Pons (tissue), 1 donor: ENCODE measurements around the gene MRTFB.
"Not testable (repeated sequence)": the region's sequence is repeated elsewhere in the genome, so short reads cannot be mapped to it uniquely, and the experiment has no call there.

Experiments
- DNase-seq: peaks from one replicate; pipeline ENCODE4 v3.0.0-alpha.2; 2016; ENCODE audit warnings: low spot score

The MRTFB gene

DNA sequence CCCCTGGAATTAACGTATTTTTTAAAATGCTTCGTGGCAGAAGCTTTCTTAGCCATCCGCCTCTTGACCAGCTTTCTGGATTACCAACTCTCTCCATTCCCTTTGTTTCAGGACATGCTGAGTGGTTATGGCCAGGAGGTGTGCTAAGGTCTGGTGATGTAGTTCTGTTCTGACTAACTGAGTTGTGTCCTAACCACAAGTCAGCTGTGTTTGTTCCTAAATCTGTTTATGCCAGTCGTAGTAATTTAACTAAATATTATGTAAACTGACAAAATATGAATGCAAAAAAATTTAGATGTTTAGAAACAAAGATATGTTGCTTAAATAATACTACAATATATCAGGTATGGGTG, 61.6 kb downstream of the MRTFB start:
- no peak for DNase-seq

DNA sequence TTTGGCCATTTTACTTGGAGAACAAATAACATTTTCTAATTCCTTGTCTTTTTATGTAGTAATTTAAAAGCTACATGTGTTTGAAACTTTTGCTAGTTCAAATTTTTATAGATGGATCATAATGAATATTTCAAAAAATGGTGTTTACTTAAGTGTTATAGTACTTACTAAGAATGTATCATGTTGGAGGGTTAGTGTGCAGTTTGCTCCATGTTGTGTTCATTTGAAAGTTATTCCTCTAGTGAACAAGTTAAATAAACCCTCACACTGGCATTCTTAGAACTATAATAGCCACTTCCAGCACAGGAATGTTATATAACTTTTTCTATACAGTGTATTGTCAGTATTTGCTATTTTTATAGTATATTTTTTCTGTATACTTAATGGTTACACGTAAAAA, 62.8 kb downstream of the MRTFB start:
- DNase-seq, result no peak

DNA sequence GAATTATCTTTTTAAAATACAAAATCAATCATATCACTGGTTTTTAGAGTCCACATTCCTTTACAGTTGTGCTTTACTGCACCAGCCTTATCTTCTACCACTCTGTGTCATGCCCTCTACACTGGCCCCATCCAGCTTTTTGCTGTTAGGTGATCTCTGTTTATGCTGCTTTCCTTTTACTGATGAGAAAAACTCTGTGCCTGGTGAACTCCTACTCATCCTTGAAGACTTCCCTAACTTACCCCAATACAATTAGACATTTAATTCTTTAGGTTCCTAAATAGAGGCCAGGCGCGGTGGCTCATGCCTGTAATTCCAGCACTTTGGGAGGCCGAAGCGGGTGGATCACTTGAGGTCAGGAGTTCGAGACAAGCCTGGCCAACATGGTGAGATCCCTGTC, 64.6 kb downstream of the MRTFB start:
- DNase-seq, result no peak

DNA sequence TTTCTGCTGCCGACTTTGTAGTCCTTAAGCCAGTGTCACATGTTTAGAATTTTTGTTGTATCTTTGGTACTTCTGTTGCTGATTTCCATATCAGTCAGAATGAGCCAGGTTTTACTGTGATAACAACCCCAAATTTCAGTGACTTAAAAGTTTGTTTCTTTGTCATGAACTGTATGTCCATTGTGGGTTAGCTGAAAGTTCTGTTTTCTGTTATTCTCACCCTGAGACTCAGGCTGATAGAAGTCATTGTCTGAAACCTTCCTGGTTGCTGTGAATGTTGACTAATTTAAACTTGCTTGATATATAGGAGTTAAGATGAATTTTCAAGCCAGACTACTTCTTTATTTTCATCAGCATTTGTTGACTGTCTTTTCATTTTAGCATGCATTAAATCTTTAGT, 68.8 kb downstream of the MRTFB start:
- no peak for DNase-seq

DNA sequence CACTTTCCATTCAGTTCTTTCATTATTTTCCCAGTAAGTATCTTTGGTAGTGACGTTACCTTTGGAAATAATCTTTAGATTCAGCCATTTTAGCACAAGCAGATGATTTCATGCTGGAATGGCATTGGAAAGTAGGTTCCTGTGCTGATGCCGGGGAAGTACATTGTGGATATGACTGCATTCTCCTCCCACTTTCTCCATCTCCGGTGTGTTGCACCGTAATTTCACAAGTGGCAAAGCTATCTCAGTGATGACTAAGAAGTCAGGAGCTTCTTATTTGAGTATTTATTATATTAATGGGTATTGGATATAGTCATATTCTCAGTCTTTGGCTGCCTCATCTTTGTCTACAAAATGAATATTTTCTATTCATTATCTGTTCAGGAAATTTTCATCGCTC, 69.8 kb downstream of the MRTFB start:
- DNase-seq, result no peak

DNA sequence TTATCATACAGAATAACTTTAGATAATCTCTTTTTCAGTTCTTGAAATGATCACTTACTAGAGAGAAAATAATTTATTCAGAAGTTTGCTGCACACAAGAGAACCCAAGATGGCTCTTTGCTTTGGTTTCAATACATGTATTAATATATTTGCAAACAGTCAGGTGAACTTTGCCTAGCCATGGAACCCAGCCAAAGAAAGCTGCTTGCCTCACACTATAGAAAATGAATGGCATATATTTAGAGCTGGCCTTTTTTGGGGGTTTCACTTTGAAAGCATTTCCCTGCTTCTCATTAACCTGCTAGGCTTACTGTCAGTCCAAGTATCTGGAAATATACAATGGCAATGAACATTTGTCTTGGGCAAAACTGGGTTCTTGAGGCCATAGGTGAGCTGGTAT, 75.3 kb downstream of the MRTFB start:
- no peak for DNase-seq

DNA sequence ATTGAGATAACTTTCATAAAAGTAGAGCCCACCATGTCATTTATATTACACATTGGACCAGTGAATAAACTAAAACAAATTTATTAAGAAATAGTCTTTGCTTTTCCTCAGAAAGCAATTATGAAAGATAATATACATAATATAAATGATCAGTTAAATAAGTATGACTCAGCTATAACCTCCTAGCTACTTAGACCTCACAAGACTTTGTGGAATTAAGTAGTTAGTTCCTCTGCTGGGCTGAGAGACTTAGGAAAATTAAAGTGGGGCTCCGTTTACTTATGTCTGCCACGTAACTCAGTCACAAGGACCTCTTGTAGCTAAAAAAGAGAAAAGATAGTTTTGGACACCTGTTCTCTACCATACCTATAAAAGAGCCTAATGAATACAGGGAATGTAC, 76.9 kb downstream of the MRTFB start:
- DNase-seq, result no peak

DNA sequence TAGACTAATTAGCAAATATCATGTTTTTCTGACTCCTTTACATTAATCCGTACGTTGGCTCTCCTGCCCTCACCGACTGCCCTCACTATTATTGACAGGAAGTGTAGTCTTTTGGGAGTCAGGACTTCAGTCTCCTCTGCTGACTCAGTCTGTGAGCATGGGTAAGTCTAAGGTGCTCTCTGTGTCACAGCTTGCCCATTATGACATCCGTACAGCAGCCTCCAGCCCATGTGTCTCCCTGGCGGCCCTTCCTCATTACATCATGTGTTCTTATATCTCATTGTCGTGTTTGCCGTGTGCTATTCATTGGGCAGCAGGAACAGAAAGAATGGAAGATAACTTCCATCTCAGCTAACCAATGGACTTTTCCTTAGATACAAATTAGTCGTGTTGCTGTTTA, 77.5 kb downstream of the MRTFB start:
- DNase-seq, result no peak

DNA sequence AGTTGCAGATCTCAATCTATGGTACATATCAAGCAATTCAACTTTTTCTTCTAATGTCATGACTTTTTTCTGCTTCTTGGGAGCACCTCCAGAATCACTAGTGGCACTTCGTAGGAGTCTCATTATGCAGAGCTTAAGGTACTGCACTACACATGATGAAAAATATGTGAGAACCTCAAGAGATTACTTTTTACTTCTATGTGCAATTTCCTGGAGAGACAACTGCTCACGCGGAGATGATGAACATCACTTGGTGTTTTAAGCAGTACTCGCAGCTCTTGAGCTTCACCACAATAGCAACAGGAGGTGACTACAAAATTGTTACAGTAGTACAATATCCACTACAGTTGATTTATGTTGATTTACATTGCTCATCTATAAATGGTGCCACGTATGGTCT, 79.7 kb downstream of the MRTFB start:
- DNase-seq, result no peak

DNA sequence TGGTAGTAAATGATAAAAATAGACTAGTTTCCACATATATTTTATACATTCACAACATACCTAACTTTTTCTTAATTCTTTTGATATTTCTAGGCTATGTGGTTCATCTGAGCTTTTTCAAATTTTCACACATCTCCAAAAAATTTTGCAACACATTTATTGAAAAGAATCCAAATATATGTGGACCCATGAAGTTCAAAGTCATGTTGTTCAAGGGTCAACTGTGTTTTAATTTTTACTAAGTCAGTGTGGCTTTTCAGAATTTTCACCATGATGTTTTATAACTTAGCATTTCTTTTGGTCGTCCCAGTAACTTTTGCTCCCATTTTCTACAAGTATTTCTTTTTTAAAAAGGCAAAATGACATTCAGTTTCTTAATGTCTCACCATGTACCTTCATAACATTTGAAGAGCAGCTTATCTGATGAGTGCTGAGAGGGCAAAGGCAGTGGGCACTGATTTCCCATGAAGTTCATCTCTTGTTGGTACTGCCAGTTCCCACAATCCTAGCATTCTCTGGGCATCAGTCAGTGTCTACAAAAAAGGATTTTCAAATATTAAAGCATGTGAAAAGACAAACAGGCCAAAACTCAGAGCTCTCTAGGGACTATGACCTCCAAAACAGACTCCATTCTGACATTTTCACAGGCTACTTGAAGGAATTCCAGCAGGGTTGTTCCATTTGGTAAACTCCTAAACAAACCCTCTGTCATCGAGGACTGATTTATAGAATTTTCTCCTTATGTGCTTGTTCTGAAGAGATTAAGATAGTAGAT, 80.3 kb downstream of the MRTFB start:
- DNase-seq, result no peak

DNA sequence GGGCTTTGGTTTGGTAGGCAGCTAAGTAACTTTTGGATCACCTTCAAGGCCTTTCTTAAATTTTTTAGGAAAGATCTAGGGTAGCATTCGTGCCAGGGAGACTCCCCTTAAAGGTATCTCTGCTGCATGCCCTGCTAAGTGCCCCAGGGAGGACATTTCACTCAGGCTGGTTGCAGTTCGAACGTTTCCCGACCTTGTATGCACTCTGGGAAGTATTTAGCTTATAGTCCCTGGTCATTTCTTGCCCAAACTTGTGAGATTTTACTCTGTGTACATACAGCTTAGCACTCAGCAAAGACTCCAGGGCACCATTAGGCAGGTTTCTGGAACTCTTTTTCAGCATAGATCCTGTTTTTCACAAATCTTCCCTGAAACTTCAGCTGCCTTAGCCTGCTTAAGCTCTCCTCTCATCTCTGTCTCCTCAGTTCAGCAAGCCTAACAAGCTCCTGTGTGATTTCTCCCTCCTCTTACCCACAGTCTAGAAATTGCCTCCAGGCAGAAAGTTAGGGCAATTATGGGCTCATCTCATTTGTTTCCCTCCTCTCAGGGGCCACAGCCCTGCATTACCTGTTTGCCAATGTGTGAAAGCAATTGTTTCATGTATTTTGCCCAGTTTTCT, 84.6 kb downstream of the MRTFB start:
- DNase-seq, result no peak

DNA sequence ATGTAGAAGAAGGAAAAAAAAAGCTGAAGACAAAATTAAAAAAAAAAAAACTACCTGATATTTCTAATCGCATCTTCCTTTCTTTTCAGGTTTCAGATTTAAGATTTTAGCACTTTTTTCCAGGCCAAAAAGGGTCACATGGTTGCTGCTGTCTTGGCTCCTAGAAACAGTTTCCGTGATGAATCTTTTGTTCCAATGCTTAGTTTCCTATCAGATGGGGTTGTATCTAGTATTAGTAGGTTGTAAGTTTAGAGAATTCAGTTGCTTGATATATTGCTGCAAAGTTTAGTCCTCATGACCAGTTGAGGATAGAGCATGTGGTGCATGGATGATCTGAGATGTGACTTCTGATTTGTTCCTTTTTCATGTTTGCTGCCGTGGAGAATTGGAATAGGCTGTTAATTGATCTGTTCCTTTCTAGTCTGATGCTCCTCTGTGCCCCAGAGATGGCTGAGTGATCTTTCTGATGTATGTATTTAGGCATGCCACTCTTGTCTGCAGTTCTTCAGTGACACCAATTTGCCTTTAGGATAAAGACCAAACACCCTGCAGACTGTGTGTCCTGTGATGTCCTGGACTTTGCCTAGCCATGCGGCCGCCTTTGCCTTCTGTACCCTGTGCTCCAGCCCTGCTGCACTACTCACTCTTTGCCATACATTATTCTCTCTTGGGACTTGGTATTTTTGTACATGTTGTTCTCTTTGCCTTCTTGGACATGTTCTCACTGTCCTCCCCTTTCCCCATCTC, 94.0 kb downstream of the MRTFB start:
- no peak for DNase-seq

DNA sequence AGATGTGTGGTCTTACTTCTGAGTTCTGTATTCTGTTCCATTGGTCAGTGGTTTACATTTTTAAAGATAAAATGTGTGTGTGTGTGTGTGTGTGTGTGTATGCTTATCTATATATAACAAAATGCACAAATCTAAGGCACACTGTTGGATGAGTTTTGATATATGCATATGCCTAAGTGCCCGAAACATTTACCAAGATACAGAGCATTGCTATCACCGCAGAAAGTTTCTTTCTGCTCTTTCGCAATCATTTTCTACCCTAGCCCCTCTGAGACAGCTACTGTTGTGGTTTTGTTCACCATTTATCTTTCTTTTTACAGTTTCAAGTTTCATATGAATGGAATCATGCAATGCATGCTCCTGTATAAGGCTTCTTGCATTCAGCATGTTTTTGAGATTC, 97.0 kb downstream of the MRTFB start:
- DNase-seq, result no peak

DNA sequence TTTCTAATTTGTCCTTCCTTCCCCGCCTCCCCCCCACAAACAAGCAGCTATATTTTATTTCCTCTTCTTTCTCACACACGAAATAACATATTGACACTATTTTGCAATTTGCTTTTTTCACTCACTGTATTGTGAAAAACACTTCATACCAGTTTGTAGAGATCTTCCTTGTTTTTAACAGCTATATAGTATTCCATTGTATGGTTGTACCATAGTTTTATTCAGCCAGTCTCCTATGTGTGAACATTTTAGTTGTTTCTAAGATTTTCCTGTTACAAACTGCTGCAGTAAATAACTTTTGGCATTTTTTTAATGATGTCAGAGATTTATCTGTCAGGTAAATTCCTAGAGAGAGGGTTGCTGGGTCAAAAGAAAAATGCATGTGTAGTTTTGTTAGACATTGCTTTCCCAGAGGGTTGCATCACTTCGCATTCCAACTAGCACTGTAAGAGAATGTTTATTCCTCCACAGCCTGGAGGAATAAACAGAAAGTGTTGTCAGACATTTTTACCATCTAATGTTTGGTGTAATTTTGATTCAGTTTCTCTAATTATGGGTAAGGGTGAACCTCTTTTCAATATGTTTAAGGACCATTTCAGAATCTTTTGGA, 101.2 kb downstream of the MRTFB start:
- no peak for DNase-seq

DNA sequence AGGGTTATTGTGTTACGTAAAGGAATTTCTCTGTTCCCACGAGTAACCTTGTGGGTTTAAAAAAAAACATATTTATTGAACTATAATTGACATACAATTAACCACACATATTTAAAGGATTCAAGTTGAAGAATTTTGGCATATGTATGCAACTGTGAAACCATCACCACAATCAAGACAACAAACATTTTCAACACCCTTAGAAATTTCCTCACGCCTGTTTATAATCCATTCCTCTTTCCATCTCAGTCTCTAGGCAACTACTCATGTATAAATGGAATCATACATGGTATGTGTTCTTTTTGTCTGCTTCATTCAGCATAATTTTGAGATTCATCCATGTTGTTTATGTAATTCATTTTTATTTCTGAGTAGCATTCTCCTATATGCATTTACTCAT, 104.0 kb downstream of the MRTFB start:
- DNase-seq, result no peak

DNA sequence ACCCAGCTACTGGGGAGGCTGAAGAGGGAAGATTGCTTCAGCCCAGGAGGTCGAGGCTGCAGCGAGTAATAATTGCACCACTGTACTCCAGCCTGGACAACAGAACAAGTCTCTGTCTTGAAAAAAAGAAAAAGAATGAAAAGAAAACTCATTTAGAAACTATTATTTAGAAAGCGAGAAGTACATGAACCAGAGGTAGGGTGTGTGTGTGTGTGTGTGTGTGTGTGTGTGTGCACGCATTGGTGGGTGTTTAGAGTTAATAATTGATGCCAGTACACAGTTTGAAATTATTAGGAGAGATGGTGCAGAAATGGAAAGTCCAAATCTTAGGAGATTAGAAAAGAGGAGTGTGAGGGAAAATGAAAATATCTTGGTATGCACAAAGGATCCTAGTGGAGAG, 106.6 kb downstream of the MRTFB start:
- no peak for DNase-seq

DNA sequence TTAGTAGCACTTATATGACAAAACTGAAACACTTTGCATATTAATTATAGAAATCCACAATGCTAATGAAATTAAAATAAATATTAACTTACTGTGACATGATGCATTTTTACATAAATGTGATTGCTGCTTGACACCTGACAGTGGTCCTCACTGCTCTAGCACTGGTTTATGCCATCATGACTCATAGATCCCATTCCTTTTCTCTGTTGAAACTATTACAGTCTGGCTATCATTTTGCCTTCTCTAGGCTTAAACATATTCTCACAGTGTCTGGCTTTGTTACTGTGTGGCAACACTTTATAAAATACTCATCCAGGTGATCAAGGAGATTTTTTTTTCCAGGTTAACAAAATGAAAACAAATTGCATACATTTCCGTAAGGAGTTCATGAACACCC, 108.0 kb downstream of the MRTFB start:
- DNase-seq, result no peak

DNA sequence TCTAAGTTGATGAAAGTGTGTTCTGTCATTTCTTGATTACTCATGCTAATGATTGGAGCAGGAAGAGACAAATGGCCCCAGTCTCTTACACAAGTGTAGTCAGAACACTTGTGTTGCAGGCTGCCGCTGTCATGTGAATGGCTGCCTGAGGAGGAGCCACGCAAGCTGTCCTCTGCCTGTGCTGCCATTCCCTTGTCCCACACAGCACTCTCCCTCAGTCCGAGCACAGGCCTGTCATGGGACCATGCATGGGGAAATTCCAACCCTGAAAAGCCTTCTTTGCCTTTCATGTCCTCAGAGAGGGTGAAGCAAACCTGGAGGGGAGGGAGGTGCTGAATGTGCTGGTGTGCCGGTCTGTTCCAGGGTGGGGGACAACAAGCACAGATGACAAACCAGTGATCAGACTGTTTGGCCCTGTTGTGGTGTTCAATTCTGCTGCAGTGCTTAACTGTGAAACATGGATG, 109.4 kb downstream of the MRTFB start:
- DNase-seq, result no peak

DNA sequence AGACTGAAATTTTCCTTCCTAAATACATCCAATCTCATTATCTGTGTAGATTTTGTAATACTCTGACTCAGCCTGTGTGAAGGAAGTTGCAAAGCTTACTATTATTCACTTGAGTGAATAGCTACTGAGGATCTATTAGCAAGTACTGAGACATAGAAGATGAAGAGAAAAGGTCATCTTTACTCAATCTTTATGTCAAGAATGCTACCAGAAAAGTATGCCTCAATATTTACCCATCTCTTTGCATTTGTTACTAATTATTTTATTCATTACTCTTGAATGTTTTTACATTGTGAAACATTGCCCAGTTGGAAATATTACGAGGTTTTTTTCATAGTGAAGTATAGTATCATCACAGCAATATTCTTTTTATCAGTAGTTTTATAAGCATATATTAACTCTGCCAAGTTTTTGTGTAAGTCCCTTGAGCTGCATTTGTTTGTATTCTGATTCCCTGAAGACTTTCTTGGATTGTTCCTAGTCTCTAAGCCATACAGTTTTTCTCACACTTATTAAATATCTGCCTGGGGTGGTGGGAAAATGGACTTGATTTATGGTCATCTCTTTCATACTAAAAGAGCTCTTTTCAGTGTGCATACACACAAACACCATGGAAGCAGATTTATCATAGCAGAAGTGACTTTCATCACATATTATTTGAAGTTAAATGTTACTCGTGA, 110.4 kb downstream of the MRTFB start:
- no peak for DNase-seq

DNA sequence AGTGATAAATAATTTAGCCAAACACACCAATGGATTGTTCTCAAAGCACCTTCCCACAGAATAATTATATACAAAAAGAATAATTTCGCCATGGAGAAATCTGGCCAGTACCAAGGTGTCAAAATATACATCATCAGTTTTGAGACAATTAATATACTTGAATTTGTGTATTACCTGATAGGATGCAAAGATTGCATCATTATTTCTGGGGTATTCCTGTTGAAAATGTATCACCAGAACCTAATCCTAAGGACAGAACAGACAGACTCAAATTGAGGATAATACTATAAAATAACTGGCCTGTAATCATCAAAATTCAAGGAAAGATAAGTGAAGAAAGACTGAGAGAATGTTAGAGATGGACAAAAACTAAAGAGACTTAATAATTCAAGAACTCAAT, 111.9 kb downstream of the MRTFB start:
- no peak for DNase-seq

DNA sequence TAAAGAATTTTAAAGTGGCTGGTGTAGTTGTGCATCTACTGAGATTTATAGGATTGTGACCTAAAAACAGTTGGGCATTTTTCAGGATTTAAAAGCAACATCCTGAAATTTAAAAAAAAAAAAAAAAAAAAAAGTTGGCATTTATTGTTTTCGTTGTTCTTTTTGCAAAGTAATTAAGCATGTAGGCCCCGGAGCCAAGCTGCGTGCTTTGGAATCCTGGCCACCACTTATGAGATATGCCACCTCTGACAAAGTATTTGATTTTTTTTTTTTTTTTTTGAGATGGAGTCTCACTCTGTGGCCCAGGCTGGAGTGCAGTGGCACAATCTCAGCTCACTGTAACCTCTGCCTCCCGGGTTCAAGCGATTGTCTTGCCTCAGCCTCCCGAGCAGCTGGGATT, 112.8 kb downstream of the MRTFB start:
- DNase-seq, result not testable (repeated sequence)
